Upper lobe of right lung (tissue), 1 donor: Measurements from ENCODE around the gene MYL6. TPM values are rescaled to one million over a fixed set of nuclear protein-coding genes. Genes with fewer than 3 reads are reported as not detected.
"Not testable (repeated sequence)": the region's sequence is repeated elsewhere in the genome, so short reads cannot be mapped to it uniquely, and the experiment has no call there.

ENCODE experiments used
- ATAC-seq: fragments of 200-7000 bp; cut with Tn5 transposase; one replicate; pipeline ENCODE4 v1.9.1; 2020; ENCODE audit warnings: mild to moderate bottlenecking, moderate library complexity
- DNase-seq: peaks from one replicate; pipeline ENCODE4 v3.0.0-alpha.2; 2020
- H3K27ac ChIP-seq: fragments of 200-600 bp; one replicate; pipeline ENCODE4 v1.8.0; 2022
- H3K27me3 ChIP-seq: fragments of 200-600 bp; one replicate; pipeline ENCODE4 v1.8.0; 2022; ENCODE audit warnings: mild to moderate bottlenecking
- H3K36me3 ChIP-seq: fragments of 200-600 bp; one replicate; pipeline ENCODE4 v1.8.0; 2022
- H3K4me1 ChIP-seq: fragments of 200-600 bp; one replicate; pipeline ENCODE4 v1.8.0; 2022
- H3K4me3 ChIP-seq: fragments of 200-600 bp; one replicate; pipeline ENCODE4 v1.8.0; 2022; ENCODE audit warnings: mild to moderate bottlenecking
- H3K9me3 ChIP-seq: fragments of 200-600 bp; one replicate; pipeline ENCODE4 v1.8.0; 2022
- CTCF ChIP-seq: fragments of 200-600 bp; IDR thresholded peaks from one replicate; pipeline ENCODE4 v1.8.0; 2022; ENCODE audit warnings: antibody characterized with exemption
- intact Hi-C: fragments of 100-400 bp; cut with DNase I; formaldehyde crosslinking; loops from one replicate; pipeline ENCODE4 v1.11.0; 2022
- total RNA-seq: library from RNA; stranded (reverse); fragmentation: NEBNext Ultra II Directional; extraction: Animal tissue kit (Norgen Biotek cat#: 25700); gene quantifications from one replicate; pipeline ENCODE4 v1.2.1, GENCODE V29; 2021
- donor health status: DM: no; HTN: yes; CAD: no; lungs with severe emphysema.

MYL6 gene
- total RNA-seq, 1 donor from 2014 or later, result 1,254 TPM

- Histone ChIP-seq H3K4me1 (peaks cover 16% of the 10 kb centered on the region), H3K9me3 (no peaks in the 10 kb centered on the region), H3K36me3 (no peaks in the 10 kb centered on the region), H3K4me3 (no peak overlapping the region), H3K27me3 (no peaks in the 10 kb centered on the region), H3K27ac (no peak overlapping the region)
- TF ChIP-seq CTCF, result no peak
- DNase-seq, result no peak
- ATAC-seq, result no peak
- intact Hi-C loops, result no loop called here
These were observed 4.5 kb upstream of the MYL6 start for GRCh38 chr12:56153678-56154065.

GRCh38 chr12:56154246-56154771 is 3.9 kb upstream of the MYL6 start:
- TF ChIP-seq CTCF, result no peak
- no peaks in the 10 kb centered on the region for H3K27me3 ChIP-seq
- no peak overlapping the region for H3K4me3 ChIP-seq
- intact Hi-C loops, result no loop called here
- no peak for DNase-seq
- no peaks in the 10 kb centered on the region for H3K9me3 ChIP-seq
- peaks cover 16% of the 10 kb centered on the region for H3K4me1 ChIP-seq
- no peak overlapping the region for H3K27ac ChIP-seq
- no peak for ATAC-seq
- H3K36me3 ChIP-seq, result no peaks in the 10 kb centered on the region

GRCh38 chr12:56154818-56155217 is 3.3 kb upstream of the MYL6 start:
- intact Hi-C loops, result no loop called here

GRCh38 chr12:56155256-56155845 is 2.8 kb upstream of the MYL6 start:
- ATAC-seq, result no peak
- TF ChIP-seq CTCF, result no peak
- Histone ChIP-seq H3K4me1 (peaks cover 25% of the 10 kb centered on the region), H3K9me3 (no peaks in the 10 kb centered on the region), H3K27ac (no peak overlapping the region), H3K27me3 (no peaks in the 10 kb centered on the region), H3K4me3 (no peak overlapping the region), H3K36me3 (peaks cover 9% of the 10 kb centered on the region)
- intact Hi-C loops, result no loop called here
- no peak for DNase-seq

More at GRCh38 chr12:56154818-56155217, 3.3 kb upstream of the MYL6 start:
- no peaks in the 10 kb centered on the region for H3K27me3 ChIP-seq
- no peak overlapping the region for H3K27ac ChIP-seq
- H3K36me3 ChIP-seq, result peaks cover 3% of the 10 kb centered on the region
- ATAC-seq (no peak), DNase-seq (no peak)
- no peaks in the 10 kb centered on the region for H3K9me3 ChIP-seq
- no peak overlapping the region for H3K4me3 ChIP-seq
- peaks cover 20% of the 10 kb centered on the region for H3K4me1 ChIP-seq
- TF ChIP-seq CTCF, result no peak

- H3K4me3 ChIP-seq, result peak overlapping the region; percentile 84
- peaks cover 20% of the 10 kb centered on the region for H3K4me1 ChIP-seq
- H3K27me3 ChIP-seq, DNase-seq, ATAC-seq, intact Hi-C loops, H3K9me3 ChIP-seq: not testable (repeated sequence)
- H3K36me3 ChIP-seq, result peaks cover 22% of the 10 kb centered on the region
- H3K27ac ChIP-seq, result peak overlapping the region; percentile 96
These were observed 1.5 kb upstream of the MYL6 start for GRCh38 chr12:56156464-56157200.
